HG03175 (cell line): Measurements from ENCODE around the gene RFC5.
"Not testable (repeated sequence)": the region's sequence is repeated elsewhere in the genome, so short reads cannot be mapped to it uniquely, and the experiment has no call there.

Experiments
- ATAC-seq: cut with Tn5 transposase; IDR thresholded peaks from one replicate; pipeline ENCODE4 v1.9.1; 2021; ENCODE audit warnings: mild to moderate bottlenecking, moderate library complexity; ENCODE audit not compliant: unreplicated experiment

Gene RFC5

GRCh38 chr12:118070650-118071049 lies 54.1 kb downstream of the RFC5 start:
- no peak for ATAC-seq

GRCh38 chr12:118073768-118074167 lies 57.3 kb downstream of the RFC5 start:
- no peak for ATAC-seq

GRCh38 chr12:118081521-118081920 lies 65.0 kb downstream of the RFC5 start:
- not testable (repeated sequence) for ATAC-seq
